HepG2 (cell line): Measurements from ENCODE around the gene IRAK3. TPM values are rescaled to one million over a fixed set of nuclear protein-coding genes. Genes with fewer than 3 reads are reported as not detected.

ENCODE experiments used
- ATAC-seq: fragments of 200-7000 bp; cut with Tn5 transposase; 3 replicates; pipeline ENCODE4 v1.9.1; 2020; ENCODE audit warnings: mild to moderate bottlenecking, moderate library complexity
- BruUV-seq: library from RNA; stranded (reverse); fragments of 400-500 nt; replicated peaks from 2 replicates; lab custom pipeline; 2021; lab: Mats Ljungman, UMichigan
- CTCF ChIA-PET: fragments of 300-600 bp; formaldehyde crosslinking; extraction: SDS; loops from one replicate; lab custom pipeline; 2021; ENCODE audit warnings: low total read pairs, inconsistent platforms, low intra/inter-chr PET ratio; lab: Yijun Ruan, JAX
- POLR2A ChIA-PET: fragments of 350-600 bp; sonication (Branson Sonifier 250); formaldehyde crosslinking; loops from one replicate; lab custom pipeline; 2020; ENCODE audit warnings: antibody characterized with exemption, inconsistent platforms; lab: Yijun Ruan, JAX
- DNase-seq: peaks from one replicate; pipeline ENCODE4 v3.0.0-alpha.2; 2015; ENCODE audit warnings: low spot score
- FAIRE-seq: peaks from 3 replicates; lab custom pipeline; 2011; peaks lifted over from hg19 to GRCh38; lab: Jason Lieb, UNC
- H2AFZ ChIP-seq: one replicate; pipeline ENCODE4 v1.6.1; 2011; ENCODE audit warnings: low read length, inconsistent platforms
- H3K27ac ChIP-seq: fragments of 300-600 bp; 3 replicates; pipeline ENCODE4 v1.8.0; 2011; ENCODE audit warnings: mixed run types, mild to moderate bottlenecking, mixed read lengths, low read length, inconsistent platforms; ENCODE audit not compliant: insufficient read depth; ENCODE audit errors: extremely low read length
- H3K27me3 ChIP-seq, 2 experiments: fragments of 200-600 bp in 1 of 2; 2 replicates in 1 of 2; 3 replicates in 1 of 2; pipeline versions ENCODE4 v1.6.0 to v1.8.0; 2011; ENCODE audit warnings: low read length in 2 of 2, mild to moderate bottlenecking in 2 of 2, moderate library complexity in 2 of 2, inconsistent platforms in 1 of 2; ENCODE audit not compliant: insufficient read depth in 2 of 2, control insufficient read depth in 1 of 2
- H3K36me3 ChIP-seq, 2 experiments: fragments of 200-600 bp in 1 of 2; replicated peaks in 1 of 2; 2 replicates in 1 of 2; 3 replicates in 1 of 2; pipeline versions ENCODE4 v1.5.1 to v1.8.0; 2011; ENCODE audit warnings: low read length in 2 of 2, inconsistent platforms in 1 of 2; ENCODE audit not compliant: insufficient read depth in 2 of 2, control insufficient read depth in 1 of 2
- H3K4me1 ChIP-seq: 2 replicates; pipeline ENCODE4 v1.5.1; 2012; ENCODE audit warnings: low read length, inconsistent platforms; ENCODE audit not compliant: insufficient read depth
- H3K4me2 ChIP-seq: 2 replicates; pipeline ENCODE4 v1.6.0; 2011; ENCODE audit warnings: low read depth, low read length, inconsistent platforms
- H3K4me3 ChIP-seq, 3 experiments: fragments of 200-600 bp in 1 of 3; sonication (generic), shearing (Covaris generic) in 1 of 3; replicated peaks in 1 of 3; 2 replicates each; pipeline ENCODE4 v1.5.1; 2011 to 2016; ENCODE audit warnings: low read length in 3 of 3, inconsistent platforms in 2 of 3, low read depth in 2 of 3, mild to moderate bottlenecking in 2 of 3, control low read depth in 1 of 3, mixed read lengths in 1 of 3; ENCODE audit not compliant: insufficient read depth in 1 of 3
- H3K79me2 ChIP-seq: one replicate; pipeline ENCODE4 v1.6.1; 2011; ENCODE audit warnings: low read length, inconsistent platforms; ENCODE audit not compliant: insufficient read depth
- H3K9ac ChIP-seq: 2 replicates; pipeline ENCODE4 v1.6.0; 2011; ENCODE audit warnings: mild to moderate bottlenecking, low read depth, low read length, inconsistent platforms; ENCODE audit not compliant: insufficient read depth
- H3K9me3 ChIP-seq: 2 replicates; pipeline ENCODE4 v1.5.1; 2012; ENCODE audit warnings: mild to moderate bottlenecking, low read length
- H4K20me1 ChIP-seq: 2 replicates; pipeline ENCODE4 v1.6.0; 2011; ENCODE audit warnings: inconsistent platforms, mild to moderate bottlenecking, low read length, moderate library complexity; ENCODE audit not compliant: insufficient read depth
- ARHGAP35 ChIP-seq: sonication (generic); formaldehyde crosslinking; IDR thresholded peaks from 2 replicates; pipeline ENCODE4 v1.9.0; 2022; ENCODE audit warnings: mild to moderate bottlenecking, inconsistent platforms, moderate library complexity, missing genetic modification reagents, borderline replicate concordance
- KDM4B ChIP-seq: sonication (generic); formaldehyde crosslinking; IDR thresholded peaks from 2 replicates; pipeline ENCODE4 v1.4.0; 2020; ENCODE audit warnings: missing genetic modification reagents
- MAFF ChIP-seq: IDR thresholded peaks from 2 replicates; pipeline ENCODE4 v1.6.1; 2011; ENCODE audit warnings: low read depth, low read length, improper control_type of control experiment
- MAX ChIP-seq: IDR thresholded peaks from 2 replicates; pipeline ENCODE4 v1.6.1; 2012; ENCODE audit warnings: inconsistent platforms
- RAD51 ChIP-seq: fragments of 450-650 bp; IDR thresholded peaks from 2 replicates; pipeline ENCODE4 v1.6.1; 2016; ENCODE audit warnings: borderline replicate concordance
- ZBTB3 ChIP-seq: sonication (generic); formaldehyde crosslinking; IDR thresholded peaks from 2 replicates; pipeline ENCODE4 v1.4.0; 2020; ENCODE audit warnings: low read depth, mild to moderate bottlenecking, moderate library complexity, missing genetic modification reagents, borderline replicate concordance
- ZNF136 ChIP-seq: sonication (generic); formaldehyde crosslinking; IDR thresholded peaks from 2 replicates; pipeline ENCODE4 v1.8.1; 2022; ENCODE audit warnings: low read depth, mild to moderate bottlenecking, moderate library complexity, missing genetic modification reagents
- ZNF431 ChIP-seq: sonication (generic); formaldehyde crosslinking; IDR thresholded peaks from 2 replicates; pipeline ENCODE4 v1.9.0; 2022; ENCODE audit warnings: missing genetic modification reagents, low read depth, mild to moderate bottlenecking, borderline replicate concordance
- ZNF530 ChIP-seq: sonication (generic); formaldehyde crosslinking; IDR thresholded peaks from 2 replicates; pipeline ENCODE4 v1.5.0; 2020; ENCODE audit warnings: low read depth, mild to moderate bottlenecking, missing genetic modification reagents
- WGBS: methylation state at CpG from one replicate; pipeline ENCODE4 v1.1.6; 2017; ENCODE audit warnings: low lambda C conversion rate; 5-methylcytosine and 5-hydroxymethylcytosine counted together
- in situ Hi-C: cut with HindIII; loops from 2 replicates; pipeline ENCODE4 v1.10.0; 2017; ENCODE audit warnings: low pct_unique_long_range_greater_than_20kb; ENCODE audit not compliant: extremely low pct_ligation_motif_present
- intact Hi-C: fragments of 100-400 bp; cut with micrococcal nuclease; formaldehyde crosslinking; loops from one replicate; pipeline ENCODE4 v1.10.0; 2022; ENCODE audit not compliant: unreplicated experiment
- polyA plus RNA-seq, 8 experiments: library from polyadenylated mRNA; depleted of rRNA in 3 of 8; stranded (reverse) in 7 of 8; unstranded in 1 of 8; fragments of >200 nt; fragmentation: Illumina TruSeq in 4 of 8; extraction: Trizol in 4 of 8; gene quantifications; 2 replicates each; pipeline versions ENCODE4 v1.2.1 to v1.2.3, GENCODE V29; 2011 to 2016; ENCODE audit warnings: low read depth in 4 of 8, missing spikeins in 1 of 8, mixed read lengths in 1 of 8; ENCODE audit not compliant: insufficient read depth in 1 of 8
- total RNA-seq, 5 experiments: library from RNA; depleted of rRNA; stranded (reverse); fragments of >200 nt; fragmentation: Illumina TruSeq; extraction: Trizol; gene quantifications; 2 replicates each; pipeline ENCODE4 v1.2.3, GENCODE V29; 2016; ENCODE audit warnings: low read depth in 1 of 5
- TF ChIP-seq, protein P1 (sequence below): sonication (generic); formaldehyde crosslinking; IDR thresholded peaks from 2 replicates; pipeline ENCODE4 v1.4.0; 2020; ENCODE audit warnings: missing genetic modification reagents
- TF ChIP-seq, protein P2 (sequence below): IDR thresholded peaks from 2 replicates; pipeline ENCODE4 v1.6.1; 2016; ENCODE audit warnings: low read depth, missing genetic modification reagents, missing compliant biosample characterization

IRAK3 gene
- total and polyA plus RNA-seq, 2 of the 13 experiments (the other 11 are each of a cell fraction or from before 2014, with no cell fraction given) = 0.01 TPM; not detected in 1

GRCh38 chr12:66251049-66251448 lies 62.0 kb downstream of the IRAK3 start (continued):
- TF ChIP-seq, protein P1, sequence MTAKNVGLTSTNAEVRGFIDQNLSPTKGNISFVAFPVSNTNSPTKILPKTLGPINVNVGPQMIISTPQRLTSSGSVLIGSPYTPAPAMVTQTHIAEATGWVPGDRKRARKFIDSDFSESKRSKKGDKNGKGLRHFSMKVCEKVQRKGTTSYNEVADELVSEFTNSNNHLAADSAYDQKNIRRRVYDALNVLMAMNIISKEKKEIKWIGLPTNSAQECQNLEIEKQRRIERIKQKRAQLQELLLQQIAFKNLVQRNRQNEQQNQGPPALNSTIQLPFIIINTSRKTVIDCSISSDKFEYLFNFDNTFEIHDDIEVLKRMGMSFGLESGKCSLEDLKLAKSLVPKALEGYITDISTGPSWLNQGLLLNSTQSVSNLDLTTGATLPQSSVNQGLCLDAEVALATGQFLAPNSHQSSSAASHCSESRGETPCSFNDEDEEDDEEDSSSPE (CRISPR knock-in tag) = no peak

- in situ Hi-C loops (no loop called here), intact Hi-C loops (no loop called here)
- Histone ChIP-seq H3K9ac (no peak overlapping the region), H3K79me2 (no peaks in the 10 kb centered on the region), H3K27ac (no peak overlapping the region), H3K36me3 (no peaks in the 10 kb centered on the region), H3K9me3 (no peaks in the 10 kb centered on the region), H4K20me1 (no peaks in the 10 kb centered on the region), H3K4me3 (no peak overlapping the region), H2AFZ (no peak overlapping the region), H3K27me3 (peaks cover 0 to 5% of the 10 kb centered on the region in 2 experiments; a peak in 2 of 5 replicates)
- BruUV-seq = no TSS peak
- ATAC-seq (no peak), FAIRE-seq (no peak), DNase-seq (no peak)
- ChIA-PET POLR2A (no interaction called here), CTCF (no interaction called here)
- TF ChIP-seq RAD51 (peak; percentile 50), ARHGAP35 (no peak)
- TF ChIP-seq, all 625 proteins: peak for 1
- WGBS = 0% methylated on average over 2 of the region's 2 CpGs
- H3K4me1 ChIP-seq = no peaks in the 10 kb centered on the region
- no peak overlapping the region for H3K4me2 ChIP-seq
Observed at GRCh38 chr12:66252771-66253170, 63.8 kb downstream of the IRAK3 start.

DNA sequence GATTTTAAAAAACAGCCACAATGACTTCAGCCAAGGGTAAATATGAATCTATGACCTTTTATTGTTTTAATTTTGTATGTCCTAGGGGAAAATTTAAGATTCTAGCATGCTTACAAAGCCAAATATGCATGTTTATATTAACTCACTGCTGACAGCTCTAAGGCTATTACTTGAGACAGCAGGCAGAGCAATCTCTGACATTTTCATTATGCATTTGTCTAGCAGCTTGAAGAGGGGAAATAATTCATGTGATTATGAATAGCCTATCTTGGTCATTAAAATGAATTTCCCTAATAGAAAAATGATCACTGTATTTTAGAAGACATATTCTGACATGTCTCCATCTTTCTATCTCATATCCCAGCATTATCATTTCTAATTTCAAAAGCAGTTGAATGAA lies 66.7 kb downstream of the IRAK3 start:
- BruUV-seq = no TSS peak
- Histone ChIP-seq H3K9me3 (no peaks in the 10 kb centered on the region), H3K36me3 (no peaks in the 10 kb centered on the region), H3K4me1 (no peaks in the 10 kb centered on the region), H3K4me3 (no peak overlapping the region), H2AFZ (no peak overlapping the region), H3K4me2 (no peak overlapping the region), H3K9ac (no peak overlapping the region), H3K79me2 (no peaks in the 10 kb centered on the region), H3K27ac (no peak overlapping the region), H4K20me1 (no peaks in the 10 kb centered on the region), H3K27me3 (peaks cover 0 to 12% of the 10 kb centered on the region in 2 experiments; a peak in 3 of 5 replicates)
- DNase-seq (no peak), ATAC-seq (no peak), FAIRE-seq (no peak)
- ChIA-PET CTCF (no interaction called here), POLR2A (no interaction called here)
- intact Hi-C loops = no loop called here
- in situ Hi-C loops = no loop called here
- TF ChIP-seq ZNF136 (CRISPR knock-in tag) (no peak), MAX (no peak), MAFF (no peak), ZBTB3 (no peak), ZNF431 (no peak), KDM4B (CRISPR knock-in tag) (no peak), ZNF530 (no peak)
- TF ChIP-seq, protein P2, sequence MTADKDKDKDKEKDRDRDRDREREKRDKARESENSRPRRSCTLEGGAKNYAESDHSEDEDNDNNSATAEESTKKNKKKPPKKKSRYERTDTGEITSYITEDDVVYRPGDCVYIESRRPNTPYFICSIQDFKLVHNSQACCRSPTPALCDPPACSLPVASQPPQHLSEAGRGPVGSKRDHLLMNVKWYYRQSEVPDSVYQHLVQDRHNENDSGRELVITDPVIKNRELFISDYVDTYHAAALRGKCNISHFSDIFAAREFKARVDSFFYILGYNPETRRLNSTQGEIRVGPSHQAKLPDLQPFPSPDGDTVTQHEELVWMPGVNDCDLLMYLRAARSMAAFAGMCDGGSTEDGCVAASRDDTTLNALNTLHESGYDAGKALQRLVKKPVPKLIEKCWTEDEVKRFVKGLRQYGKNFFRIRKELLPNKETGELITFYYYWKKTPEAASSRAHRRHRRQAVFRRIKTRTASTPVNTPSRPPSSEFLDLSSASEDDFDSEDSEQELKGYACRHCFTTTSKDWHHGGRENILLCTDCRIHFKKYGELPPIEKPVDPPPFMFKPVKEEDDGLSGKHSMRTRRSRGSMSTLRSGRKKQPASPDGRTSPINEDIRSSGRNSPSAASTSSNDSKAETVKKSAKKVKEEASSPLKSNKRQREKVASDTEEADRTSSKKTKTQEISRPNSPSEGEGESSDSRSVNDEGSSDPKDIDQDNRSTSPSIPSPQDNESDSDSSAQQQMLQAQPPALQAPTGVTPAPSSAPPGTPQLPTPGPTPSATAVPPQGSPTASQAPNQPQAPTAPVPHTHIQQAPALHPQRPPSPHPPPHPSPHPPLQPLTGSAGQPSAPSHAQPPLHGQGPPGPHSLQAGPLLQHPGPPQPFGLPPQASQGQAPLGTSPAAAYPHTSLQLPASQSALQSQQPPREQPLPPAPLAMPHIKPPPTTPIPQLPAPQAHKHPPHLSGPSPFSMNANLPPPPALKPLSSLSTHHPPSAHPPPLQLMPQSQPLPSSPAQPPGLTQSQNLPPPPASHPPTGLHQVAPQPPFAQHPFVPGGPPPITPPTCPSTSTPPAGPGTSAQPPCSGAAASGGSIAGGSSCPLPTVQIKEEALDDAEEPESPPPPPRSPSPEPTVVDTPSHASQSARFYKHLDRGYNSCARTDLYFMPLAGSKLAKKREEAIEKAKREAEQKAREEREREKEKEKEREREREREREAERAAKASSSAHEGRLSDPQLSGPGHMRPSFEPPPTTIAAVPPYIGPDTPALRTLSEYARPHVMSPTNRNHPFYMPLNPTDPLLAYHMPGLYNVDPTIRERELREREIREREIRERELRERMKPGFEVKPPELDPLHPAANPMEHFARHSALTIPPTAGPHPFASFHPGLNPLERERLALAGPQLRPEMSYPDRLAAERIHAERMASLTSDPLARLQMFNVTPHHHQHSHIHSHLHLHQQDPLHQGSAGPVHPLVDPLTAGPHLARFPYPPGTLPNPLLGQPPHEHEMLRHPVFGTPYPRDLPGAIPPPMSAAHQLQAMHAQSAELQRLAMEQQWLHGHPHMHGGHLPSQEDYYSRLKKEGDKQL (CRISPR knock-in tag) = no peak
